Stimulated activated CD8-positive, alpha-beta memory T cell treated with anti-CD3 and anti-CD28 coated beads, Interleukin-12 subunit alpha, Interleukin-12 subunit beta, amount 100 ng/mL, for 24 hours (primary cell): ENCODE measurements around the gene MAPRE3.

ENCODE experiments used
- DNase-seq: peaks from one replicate; pipeline ENCODE4 v3.0.0-alpha.2; 2020; ENCODE audit errors: extremely low read depth

Gene MAPRE3

GRCh38 chr2:27014771-27015433 lies 44.5 kb downstream of the MAPRE3 start:
- DNase-seq: no peak

GRCh38 chr2:27016801-27017325 lies 46.4 kb downstream of the MAPRE3 start:
- DNase-seq: no peak

GRCh38 chr2:27018142-27018541 lies 47.7 kb downstream of the MAPRE3 start:
- no peak for DNase-seq

GRCh38 chr2:27019459-27019858 lies 49.0 kb downstream of the MAPRE3 start:
- DNase-seq: no peak

- DNase-seq: no peak
These were observed 49.8 kb downstream of the MAPRE3 start for GRCh38 chr2:27019931-27020855.

- no peak for DNase-seq
These were observed 51.0 kb downstream of the MAPRE3 start for GRCh38 chr2:27021253-27022049.

- DNase-seq: no peak
These were observed 53.3 kb downstream of the MAPRE3 start for GRCh38 chr2:27023740-27024139.

- no peak for DNase-seq
These were observed 53.8 kb downstream of the MAPRE3 start for GRCh38 chr2:27024188-27024587.

- no peak for DNase-seq
These were observed 54.4 kb downstream of the MAPRE3 start for GRCh38 chr2:27024812-27025211.

GRCh38 chr2:27025281-27025800 lies 54.9 kb downstream of the MAPRE3 start:
- DNase-seq: no peak

GRCh38 chr2:27025861-27026851 lies 55.7 kb downstream of the MAPRE3 start:
- no peak for DNase-seq

- DNase-seq: no peak
These were observed 56.8 kb downstream of the MAPRE3 start for GRCh38 chr2:27027211-27027651.

- no peak for DNase-seq
These were observed 58.6 kb downstream of the MAPRE3 start for GRCh38 chr2:27029051-27029450.

- peak; percentile 60 for DNase-seq
These were observed 62.2 kb downstream of the MAPRE3 start, which contains the start of gene TMEM214 for GRCh38 chr2:27032495-27033252. Gene TMEM214, plus strand, starts transcription at chr2:27032965. Its CDS starts 51 bp downstream, at chr2:27033016.

- no peak for DNase-seq
These were observed 62.9 kb downstream of the MAPRE3 start for GRCh38 chr2:27033253-27033852.

GRCh38 chr2:27038012-27038411 lies 67.6 kb downstream of the MAPRE3 start:
- no peak for DNase-seq

- DNase-seq: no peak
These were observed 68.3 kb downstream of the MAPRE3 start for GRCh38 chr2:27038631-27039339.

- DNase-seq: no peak
These were observed 69.0 kb downstream of the MAPRE3 start for GRCh38 chr2:27039426-27039825.
